Esophagus squamous epithelium (tissue), 4 donors: ENCODE results near the gene IQSEC1.

Source experiments
- CTCF ChIP-seq, 6 experiments: fragments of 450-650 bp in 4 of 6; fragments of 200-600 bp in 2 of 6; sonication (generic) in 2 of 6; IDR thresholded peaks; one replicate each; pipeline ENCODE4 v1.5.1; 2016 to 2019; ENCODE audit warnings: antibody characterized with exemption in 6 of 6, mild to moderate bottlenecking in 4 of 6, moderate library complexity in 4 of 6
- POLR2A ChIP-seq, 4 donors: fragments of 450-650 bp; IDR thresholded peaks; one replicate each; pipeline ENCODE4 v1.6.1; 2017; ENCODE audit warnings: antibody characterized with exemption in 4 of 4, mild to moderate bottlenecking in 4 of 4, moderate library complexity in 3 of 4

- TF ChIP-seq CTCF (IDR thresholded peaks at IDR 0.05) (no peak), POLR2A (IDR thresholded peaks at IDR 0.05) (no peak)
Measured at GRCh38 chr3:12980596-12981290, 92.5 kb downstream of the IQSEC1 start.
